HCT116 (cell line): ENCODE data around the gene BCL6. TPM values are rescaled to one million over a fixed set of nuclear protein-coding genes. Genes with fewer than 3 reads are reported as not detected.
"Not testable (repeated sequence)": the region's sequence is repeated elsewhere in the genome, so short reads cannot be mapped to it uniquely, and the experiment has no call there.

Experiments
- ATAC-seq: fragments of 200-7000 bp; cut with Tn5 transposase; 2 replicates; pipeline ENCODE4 v1.9.1; 2020; ENCODE audit warnings: mild to moderate bottlenecking, moderate library complexity
- BruUV-seq: library from RNA; stranded (reverse); fragments of 400-500 nt; replicated peaks from 2 replicates; lab custom pipeline; 2021; lab: Mats Ljungman, UMichigan
- CTCF ChIA-PET: fragments of 300-600 bp; sonication (Branson Sonifier 250); formaldehyde crosslinking; loops from one replicate; lab custom pipeline; 2021; ENCODE audit warnings: antibody characterized with exemption; lab: Charles Lee
- POLR2A ChIA-PET: fragments of 300-600, 350-600 bp; sonication (Branson Sonifier 250); formaldehyde crosslinking; loops from one replicate; lab custom pipeline; 2021; ENCODE audit warnings: antibody characterized with exemption; lab: Charles Lee
- RAD21 ChIA-PET, 2 experiments: fragments of 300-600 bp; sonication (Branson Sonifier 250); formaldehyde crosslinking; loops; one replicate each; lab custom pipeline; 2023; ENCODE audit warnings: low total read pairs in 2 of 2; ENCODE audit not compliant: uncharacterized antibody in 2 of 2, unreplicated experiment in 2 of 2, low non-redundant PET in 1 of 2; lab: Charles Lee
- DNase-seq: peaks from one replicate; pipeline ENCODE4 v3.0.0-alpha.2; 2010; ENCODE audit warnings: low read depth, low spot score
- H2AFZ ChIP-seq: fragments of 200-600 bp; shearing (Covaris generic), sonication (generic); 2 replicates; pipeline ENCODE4 v1.6.1; 2017; ENCODE audit warnings: low read depth, mixed run types, mixed read lengths, antibody characterized with exemption, low read length; ENCODE audit not compliant: poor library complexity, severe bottlenecking
- H3K27ac ChIP-seq: 2 replicates; pipeline ENCODE4 v1.5.1; 2012; ENCODE audit warnings: low read depth, low read length
- H3K27me3 ChIP-seq: fragments of 200-600 bp; sonication (generic); 2 replicates; pipeline ENCODE4 v1.6.1; 2016; ENCODE audit warnings: mixed run types, low read length, mixed read lengths; ENCODE audit not compliant: insufficient read depth
- H3K36me3 ChIP-seq, 2 experiments: fragments of 200-500 bp in 1 of 2; fragments of 200-600 bp in 1 of 2; sonication (Bioruptor generic) in 1 of 2; sonication (generic) in 1 of 2; 2 replicates each; pipeline versions ENCODE4 v1.5.1 to v1.6.1; 2014 to 2016; ENCODE audit warnings: low read length in 2 of 2, inconsistent platforms in 1 of 2, mixed read lengths in 1 of 2, mixed run types in 1 of 2; ENCODE audit not compliant: insufficient read depth in 2 of 2, control insufficient read depth in 1 of 2
- H3K4me1 ChIP-seq, 2 experiments: fragments of 200-600 bp in 1 of 2; sonication (generic) in 1 of 2; 2 replicates each; pipeline versions ENCODE4 v1.5.1 to v1.6.1; 2012 to 2017; ENCODE audit warnings: low read length in 2 of 2, inconsistent platforms in 1 of 2, mild to moderate bottlenecking in 1 of 2, mixed read lengths in 1 of 2, mixed run types in 1 of 2, moderate library complexity in 1 of 2; ENCODE audit not compliant: insufficient read depth in 2 of 2, control insufficient read depth in 1 of 2
- H3K4me2 ChIP-seq: fragments of 200-600 bp; sonication (generic); 2 replicates; pipeline ENCODE4 v1.6.1; 2017; ENCODE audit warnings: mixed run types, low read length, mixed read lengths
- H3K4me3 ChIP-seq, 2 experiments: fragments of 200-600 bp in 1 of 2; sonication (generic) in 1 of 2; replicated peaks in 1 of 2; 2 replicates each; pipeline ENCODE4 v1.5.1; 2011 to 2016; ENCODE audit warnings: low read length in 2 of 2, control low read depth in 1 of 2, low read depth in 1 of 2, mild to moderate bottlenecking in 1 of 2, mixed read lengths in 1 of 2, mixed run types in 1 of 2
- H3K79me2 ChIP-seq: fragments of 200-600 bp; sonication (generic); 2 replicates; pipeline ENCODE4 v1.6.1; 2017; ENCODE audit warnings: mild to moderate bottlenecking, mixed run types, low read length, moderate library complexity, mixed read lengths; ENCODE audit not compliant: insufficient read depth
- H3K9ac ChIP-seq: fragments of 200-600 bp; sonication (generic); 2 replicates; pipeline ENCODE4 v1.6.1; 2016; ENCODE audit warnings: low read length, mixed read lengths
- H3K9me2 ChIP-seq: fragments of 200-600 bp; sonication (generic), shearing (Covaris generic); 2 replicates; pipeline ENCODE4 v1.6.1; 2017; ENCODE audit warnings: mixed run types, mild to moderate bottlenecking, moderate library complexity; ENCODE audit not compliant: insufficient read depth
- H3K9me3 ChIP-seq, 2 experiments: fragments of 200-500 bp in 1 of 2; fragments of 200-600 bp in 1 of 2; sonication (Bioruptor generic) in 1 of 2; sonication (generic) in 1 of 2; 2 replicates each; pipeline ENCODE4 v1.6.1; 2014 to 2017; ENCODE audit warnings: low read length in 2 of 2, mixed read lengths in 2 of 2, inconsistent platforms in 1 of 2, low read depth in 1 of 2, mild to moderate bottlenecking in 1 of 2, mixed run types in 1 of 2, moderate library complexity in 1 of 2; ENCODE audit not compliant: control insufficient read depth in 1 of 2, insufficient read depth in 1 of 2
- H4K20me1 ChIP-seq: fragments of 200-600 bp; sonication (generic), shearing (Covaris generic); 2 replicates; pipeline ENCODE4 v1.6.1; 2017; ENCODE audit warnings: mixed run types, mild to moderate bottlenecking, moderate library complexity; ENCODE audit not compliant: insufficient read depth
- ATF3 ChIP-seq: IDR thresholded peaks from 2 replicates; pipeline ENCODE4 v1.6.1; 2012
- CBX3 ChIP-seq: IDR thresholded peaks from 2 replicates; pipeline ENCODE4 v1.6.1; 2012; ENCODE audit warnings: low read depth
- CTCF ChIP-seq, 3 experiments: fragments of 200-600 bp in 1 of 3; sonication (generic) in 1 of 3; IDR thresholded peaks in 2 of 3; conservative IDR thresholded peaks in 1 of 3; 2 replicates each; pipeline ENCODE4 v1.5.1; 2012 to 2017; ENCODE audit warnings: low read depth in 2 of 3, low read length in 2 of 3, antibody characterized with exemption in 1 of 3, borderline replicate concordance in 1 of 3, control low read depth in 1 of 3, mild to moderate bottlenecking in 1 of 3, mixed read lengths in 1 of 3, mixed run types in 1 of 3, moderate library complexity in 1 of 3; ENCODE audit not compliant: insufficient read depth in 1 of 3
- EZH2phosphoT487 ChIP-seq: fragments of 200-600 bp; IDR thresholded peaks from 2 replicates; pipeline ENCODE4 v1.6.1; 2018; ENCODE audit warnings: antibody characterized with exemption, borderline replicate concordance
- MAX ChIP-seq: IDR thresholded peaks from 2 replicates; pipeline ENCODE4 v1.6.1; 2012
- POLR2A ChIP-seq: IDR thresholded peaks from 2 replicates; pipeline ENCODE4 v1.7.0; 2011; ENCODE audit warnings: borderline replicate concordance; ENCODE audit not compliant: insufficient read depth, insufficient read length; ENCODE audit errors: extremely low read depth
- POLR2AphosphoS5 ChIP-seq: IDR thresholded peaks from 2 replicates; pipeline ENCODE4 v1.6.1; 2011; ENCODE audit warnings: mild to moderate bottlenecking, low read depth, low read length, moderate library complexity
- RAD21 ChIP-seq: IDR thresholded peaks from 2 replicates; pipeline ENCODE4 v1.6.1; 2012; ENCODE audit warnings: low read depth, mild to moderate bottlenecking
- SP1 ChIP-seq: IDR thresholded peaks from 2 replicates; pipeline ENCODE4 v1.6.1; 2012; ENCODE audit warnings: low read depth
- SRF ChIP-seq: IDR thresholded peaks from 2 replicates; pipeline ENCODE4 v1.6.1; 2012; ENCODE audit warnings: low read depth
- TCF7L2 ChIP-seq: IDR thresholded peaks from 2 replicates; pipeline ENCODE4 v1.7.0; 2011; ENCODE audit warnings: borderline replicate concordance, inconsistent platforms; ENCODE audit not compliant: insufficient read depth, insufficient read length; ENCODE audit errors: extremely low read depth
- YY1 ChIP-seq: IDR thresholded peaks from 2 replicates; pipeline ENCODE4 v1.6.1; 2011; ENCODE audit warnings: low read length, low read depth, moderate library complexity, mild to moderate bottlenecking; ENCODE audit not compliant: insufficient replicate concordance; ENCODE audit errors: extremely low read depth
- ZFX ChIP-seq: fragments of 450-650 bp; IDR thresholded peaks from 2 replicates; pipeline ENCODE4 v1.6.1; 2017
- ZNF274 ChIP-seq: fragments of 200-500 bp; sonication (Bioruptor generic); IDR thresholded peaks from 2 replicates; pipeline ENCODE4 v1.6.1; 2014; ENCODE audit warnings: mild to moderate bottlenecking, low read depth, low read length, inconsistent platforms
- intact Hi-C: fragments of 100-400 bp; cut with micrococcal nuclease; formaldehyde crosslinking; loops from 2 replicates; pipeline ENCODE4 v1.10.0; 2022
- total RNA-seq: library from RNA; stranded (reverse); gene quantifications from one replicate; pipeline ENCODE4 v1.2.1, GENCODE V29; 2021; ENCODE audit not compliant: unreplicated experiment

The BCL6 gene
- total RNA-seq, 1 experiment from 2014 or later, result 17.5 TPM

GRCh38 chr3:187684880-187685279 lies 60.4 kb downstream of the BCL6 start (continued):
- TF ChIP-seq CTCF (IDR thresholded peaks at IDR 0.05 in 2 of 3, conservative IDR thresholded peaks at IDR 0.05 in 1 of 3; ENCODE audit: borderline replicate concordance in 1 of 3, insufficient read depth in 1 of 3, low read depth in 2 of 3, low read length in 2 of 3) (no peak), CBX3 (no peak), POLR2A (no peak), ZFX (no peak), ZNF274 (no peak)

- no TSS peak for BruUV-seq
- CTCF ChIA-PET, result interaction anchor here (1.3 to 9.6 kb wide), 3 partner anchors 24 to 1269 kb away, joined by 3 to 472 read pairs (median 3); no protein-coding TSS in a partner anchor
- no peak overlapping the region for H2AFZ ChIP-seq
Measured at GRCh38 chr3:187684444-187684843, 60.8 kb downstream of the BCL6 start.

GRCh38 chr3:187681756-187682155 lies 63.5 kb downstream of the BCL6 start:
- BruUV-seq, H3K27me3 ChIP-seq, ATAC-seq, H3K27ac ChIP-seq, RAD21 ChIA-PET, H3K9me2 ChIP-seq, H3K9ac ChIP-seq, DNase-seq, H3K9me3 ChIP-seq, H3K4me3 ChIP-seq, H3K4me1 ChIP-seq, H3K79me2 ChIP-seq, H3K36me3 ChIP-seq, H3K4me2 ChIP-seq, H4K20me1 ChIP-seq, H2AFZ ChIP-seq, intact Hi-C loops: not testable (repeated sequence)
- CTCF ChIA-PET, result interaction anchor here (1.3 to 9.6 kb wide), 4 partner anchors 66 to 462 kb away, joined by 3 to 472 read pairs (median 3); no protein-coding TSS in a partner anchor
- POLR2A ChIA-PET, result interaction anchor here (0.7 kb wide), 1 partner anchor 826 kb away, joined by 4 read pairs; no protein-coding TSS in a partner anchor

More at GRCh38 chr3:187684444-187684843, 60.8 kb downstream of the BCL6 start:
- Histone ChIP-seq H3K4me2 (no peak overlapping the region), H3K79me2 (no peaks in the 10 kb centered on the region), H3K27me3 (no peaks in the 10 kb centered on the region), H3K9me2 (no peaks in the 10 kb centered on the region), H3K4me3 (no peak overlapping the region), H4K20me1 (no peaks in the 10 kb centered on the region), H3K36me3 (no peaks in the 10 kb centered on the region), H3K9ac (no peak overlapping the region), H3K9me3 (no peaks in the 10 kb centered on the region; a peak in 1 of 4 replicates), H3K4me1 (no peaks in the 10 kb centered on the region), H3K27ac (no peak overlapping the region)
- RAD21 ChIA-PET, result no interaction called here
- ATAC-seq (no peak), DNase-seq (no peak)
- intact Hi-C loops, result no loop called here
- TF ChIP-seq TCF7L2 (no peak), SP1 (no peak), EZH2phosphoT487 (no peak), RAD21 (no peak), POLR2AphosphoS5 (no peak), MAX (no peak), ZFX (no peak), YY1 (no peak), ATF3 (no peak), SRF (no peak)
- POLR2A ChIA-PET, result no interaction called here
